GM12878 (cell line): ENCODE measurements around the gene B4GALNT4. TPM values are rescaled to one million over a fixed set of nuclear protein-coding genes. Genes with fewer than 3 reads are reported as not detected.

ENCODE experiments used
- ATAC-seq: fragments of 200-7000 bp; cut with Tn5 transposase; 3 replicates; pipeline ENCODE4 v1.9.1; 2020; ENCODE audit warnings: mild to moderate bottlenecking, moderate library complexity
- BruUV-seq: library from RNA; stranded (reverse); fragments of 400-500 nt; replicated peaks from 2 replicates; lab custom pipeline; 2021; lab: Mats Ljungman, UMichigan
- CTCF ChIA-PET: fragments of 300-600 bp; sonication (Branson Sonifier 250); formaldehyde crosslinking; extraction: SDS; loops from one replicate; lab custom pipeline; 2021; ENCODE audit warnings: inconsistent platforms; lab: Yijun Ruan, JAX
- POLR2A ChIA-PET: fragments of 350-600 bp; formaldehyde crosslinking; extraction: SDS; loops from one replicate; lab custom pipeline; 2021; ENCODE audit warnings: inconsistent platforms; lab: Charles Lee
- RAD21 ChIA-PET: fragments of 300-600 bp; sonication (Branson Sonifier 250); formaldehyde crosslinking; loops from one replicate; lab custom pipeline; 2023; ENCODE audit warnings: antibody characterized with exemption; ENCODE audit not compliant: unreplicated experiment; lab: Charles Lee
- SMC1A ChIA-PET: fragments of 300-600 bp; sonication (Branson Sonifier 250); formaldehyde crosslinking; loops from one replicate; lab custom pipeline; 2023; ENCODE audit not compliant: unreplicated experiment, uncharacterized antibody; lab: Charles Lee
- DNase-seq: peaks from one replicate; pipeline ENCODE4 v3.0.0-alpha.2; 2011; ENCODE audit warnings: low read depth, low spot score
- FAIRE-seq: peaks from 3 replicates; lab custom pipeline; 2011; peaks lifted over from hg19 to GRCh38; lab: Jason Lieb, UNC
- H2AFZ ChIP-seq: 2 replicates; pipeline ENCODE4 v1.6.0; 2011; ENCODE audit warnings: low read depth, low read length, control low read depth; ENCODE audit not compliant: control insufficient read depth
- H3K27ac ChIP-seq: 2 replicates; pipeline ENCODE4 v1.5.1; 2011; ENCODE audit warnings: control low read depth; ENCODE audit not compliant: control insufficient read depth, insufficient read depth
- H3K27me3 ChIP-seq, 2 experiments: replicated peaks in 1 of 2; 2 replicates each; pipeline versions ENCODE4 v1.6.0 to v1.6.1; 2011; ENCODE audit warnings: low read length in 1 of 2; ENCODE audit not compliant: control insufficient read depth in 2 of 2, insufficient read depth in 2 of 2
- H3K36me3 ChIP-seq, 2 experiments: 2 replicates each; pipeline ENCODE4 v1.5.1; 2011; ENCODE audit warnings: low read length in 1 of 2; ENCODE audit not compliant: control insufficient read depth in 2 of 2, insufficient read depth in 2 of 2
- H3K4me1 ChIP-seq: 2 replicates; pipeline ENCODE4 v1.6.1; 2011; ENCODE audit warnings: mild to moderate bottlenecking, low read length, moderate library complexity, mixed read lengths; ENCODE audit not compliant: control insufficient read depth, insufficient read depth
- H3K4me2 ChIP-seq: 2 replicates; pipeline ENCODE4 v1.6.0; 2011; ENCODE audit warnings: control low read depth; ENCODE audit not compliant: control insufficient read depth, insufficient read depth
- H3K4me3 ChIP-seq: fragments of 200-600 bp; sonication (generic); 2 replicates; pipeline ENCODE4 v1.5.1; 2016
- H3K79me2 ChIP-seq: 2 replicates; pipeline ENCODE4 v1.6.0; 2011; ENCODE audit warnings: low read length; ENCODE audit not compliant: control insufficient read depth, insufficient read depth
- H3K9ac ChIP-seq: 2 replicates; pipeline ENCODE4 v1.8.0; 2011; ENCODE audit warnings: low read length, control low read depth, mixed read lengths; ENCODE audit not compliant: control insufficient read depth, insufficient read depth
- H3K9me3 ChIP-seq: replicated peaks from 3 replicates; pipeline ENCODE4 v1.5.1; 2011; ENCODE audit warnings: mild to moderate bottlenecking, low read length; ENCODE audit not compliant: control insufficient read depth, insufficient read depth
- H4K20me1 ChIP-seq: 2 replicates; pipeline ENCODE4 v1.6.0; 2011; ENCODE audit not compliant: control insufficient read depth, insufficient read depth
- BHLHE40 ChIP-seq, 2 experiments: fragments of 450-650 bp in 1 of 2; IDR thresholded peaks; 2 replicates each; pipeline ENCODE4 v1.6.1; 2011 to 2017; ENCODE audit warnings: low read depth in 2 of 2, borderline replicate concordance in 1 of 2, improper control_type of control experiment in 1 of 2, low read length in 1 of 2, mild to moderate bottlenecking in 1 of 2
- EGR1 ChIP-seq, 2 experiments: IDR thresholded peaks; 1 replicate in 1 of 2; 2 replicates in 1 of 2; pipeline ENCODE4 v1.6.1; 2011 to 2012; ENCODE audit warnings: low read depth in 2 of 2, low read length in 2 of 2, borderline replicate concordance in 1 of 2, mild to moderate bottlenecking in 1 of 2, moderate library complexity in 1 of 2
- ELK1 ChIP-seq: IDR thresholded peaks from 2 replicates; pipeline ENCODE4 v1.6.1; 2012; ENCODE audit warnings: low read depth, low read length, improper control_type of control experiment
- JUNB ChIP-seq: IDR thresholded peaks from 2 replicates; pipeline ENCODE4 v1.6.1; 2016; ENCODE audit warnings: antibody characterized with exemption, mild to moderate bottlenecking
- MEF2B ChIP-seq: fragments of 450-650 bp; IDR thresholded peaks from 2 replicates; pipeline ENCODE4 v1.6.1; 2018; ENCODE audit warnings: mild to moderate bottlenecking, moderate library complexity; ENCODE audit not compliant: partially characterized antibody, poor library complexity, severe bottlenecking
- NFYB ChIP-seq: IDR thresholded peaks from 2 replicates; pipeline ENCODE4 v1.6.1; 2011; ENCODE audit warnings: low read depth, mild to moderate bottlenecking, low read length, improper control_type of control experiment, moderate library complexity; ENCODE audit not compliant: insufficient read depth
- NR2F1 ChIP-seq: fragments of 450-650 bp; conservative IDR thresholded peaks from 2 replicates; pipeline ENCODE4 v1.6.1; 2017; ENCODE audit warnings: mild to moderate bottlenecking
- PBX3 ChIP-seq: IDR thresholded peaks from 2 replicates; pipeline ENCODE4 v1.6.1; 2011; ENCODE audit warnings: mild to moderate bottlenecking, low read depth, low read length, moderate library complexity; ENCODE audit not compliant: insufficient replicate concordance
- RBBP5 ChIP-seq: fragments of 200-600 bp; sonication (generic); conservative IDR thresholded peaks from 2 replicates; pipeline ENCODE4 v1.6.1; 2016
- SMAD1 ChIP-seq: fragments of 450-650 bp; IDR thresholded peaks from 2 replicates; pipeline ENCODE4 v1.6.1; 2018; ENCODE audit warnings: mild to moderate bottlenecking, low read depth; ENCODE audit not compliant: partially characterized antibody
- SP1 ChIP-seq: IDR thresholded peaks from one replicate; pipeline ENCODE4 v1.6.1; 2011; ENCODE audit warnings: low read depth, low read length
- TCF12 ChIP-seq: IDR thresholded peaks from 2 replicates; pipeline ENCODE4 v1.6.1; 2011; ENCODE audit warnings: low read depth, mild to moderate bottlenecking, low read length
- YY1 ChIP-seq: IDR thresholded peaks from 2 replicates; pipeline ENCODE4 v1.6.1; 2011; ENCODE audit warnings: low read depth, mild to moderate bottlenecking, low read length
- ZBED1 ChIP-seq: IDR thresholded peaks from 2 replicates; pipeline ENCODE4 v1.6.1; 2016; ENCODE audit warnings: borderline replicate concordance
- ZNF687 ChIP-seq: fragments of 450-650 bp; IDR thresholded peaks from 2 replicates; pipeline ENCODE4 v1.6.1; 2017; ENCODE audit warnings: mild to moderate bottlenecking, moderate library complexity
- WGBS: methylation state at CpG from one replicate; pipeline ENCODE4 v1.1.6; 2016; ENCODE audit warnings: low lambda C conversion rate; ENCODE audit not compliant: insufficient replicate concordance, insufficient coverage; ENCODE audit errors: missing lambda C conversion rate; 5-methylcytosine and 5-hydroxymethylcytosine counted together
- in situ Hi-C: fragments of 300-500 bp; cut with MboI; formaldehyde crosslinking; loops from 9 replicates; pipeline ENCODE4 v1.14.3; 2018; ENCODE audit warnings: mixed read lengths
- intact Hi-C: fragments of 100-400 bp; cut with micrococcal nuclease; formaldehyde crosslinking; loops from one replicate; pipeline ENCODE4 v1.14.2; 2022; ENCODE audit not compliant: unreplicated experiment
- polyA plus RNA-seq, 11 experiments: library from polyadenylated mRNA; depleted of rRNA in 4 of 11; unstranded in 6 of 11; stranded (reverse) in 5 of 11; fragments of >200 nt; fragmentation: Nextera tagmentation in 4 of 11; fragmentation: Illumina TruSeq in 1 of 11; extraction: Ambion mirVana in 4 of 11; extraction: Trizol in 1 of 11; gene quantifications; 1 replicate in 1 of 11; 2 replicates in 10 of 11; pipeline versions ENCODE4 v1.2.1 to v1.2.3, GENCODE V29; 2011 to 2016; ENCODE audit warnings: inconsistent platforms in 2 of 11, missing spikeins in 2 of 11, low read depth in 1 of 11
- total RNA-seq, 4 experiments: library from RNA; depleted of rRNA in 3 of 4; stranded (reverse); fragments of >200 nt in 3 of 4; fragmentation: Illumina TruSeq in 1 of 4; extraction: Trizol in 1 of 4; gene quantifications; 2 replicates each; pipeline versions ENCODE4 v1.2.1 to v1.2.3, GENCODE V29; 2013 to 2021

The B4GALNT4 gene
- total and polyA plus RNA-seq, 10 of the 15 experiments (the other 5 are each of a cell fraction or from before 2014, with no cell fraction given): 0.04 to 0.82 (median 0.40) TPM; not detected in 6

GRCh38 chr11:406796-407650 is 37.7 kb downstream of the B4GALNT4 start:
- peak; percentile 35 for FAIRE-seq
- Histone ChIP-seq H3K4me1 (peaks cover 6% of the 10 kb centered on the region; the same call in 1 of the 2 replicates), H3K9ac (peak overlapping the region; percentile 29; the same call in 1 of the 2 replicates), H4K20me1 (no peaks in the 10 kb centered on the region), H3K79me2 (no peaks in the 10 kb centered on the region), H3K4me3 (peak overlapping the region; percentile 44; the same call in 1 of the 2 replicates), H3K36me3 (no peaks in the 10 kb centered on the region), H3K4me2 (peak overlapping the region; percentile 81), H3K9me3 (no peaks in the 10 kb centered on the region), H3K27ac (peak overlapping the region; percentile 44), H3K27me3 (no peaks in the 10 kb centered on the region), H2AFZ (peak overlapping the region; percentile 68)
- peak; percentile 37 for DNase-seq
- intact Hi-C loops (no loop called here), in situ Hi-C loops (no loop called here)
- BruUV-seq: no TSS peak
- peak; percentile 93 for ATAC-seq
- WGBS: 2% methylated on average over 65 of the region's 91 CpGs
- RAD21 ChIA-PET: interaction anchor here (0.8 to 2.4 kb wide), 7 partner anchors 19 to 139 kb away, joined by 3 to 17 read pairs (median 5); partner anchors contain the start of gene PTDSS2
- POLR2A ChIA-PET: interaction anchor here (0.5 to 1.8 kb wide), 3 partner anchors 29 to 100 kb away, joined by 3 to 10 read pairs (median 4); partner anchors contain the start of gene RNH1
- CTCF ChIA-PET: interaction anchor here (1.0 to 2.1 kb wide), 3 partner anchors 42 to 112 kb away, joined by 4 to 19 read pairs (median 4); partner anchors contain the start of gene PTDSS2
- SMC1A ChIA-PET: interaction anchor here (0.7 kb wide), 1 partner anchor 35 kb away, joined by 3 read pairs; the partner anchor contains the start of gene ANO9
- TF ChIP-seq MEF2B (peak; percentile 23), PBX3 (no peak), ZBED1 (no peak), TCF12 (0 out of 2 replicates have a peak, but pooled peaks have one; percentile 48), ELK1 (0 out of 2 replicates have a peak, but pooled peaks have one; percentile 23), NFYB (no peak), EGR1 (IDR thresholded peaks at IDR 0.05; ENCODE audit: borderline replicate concordance in 1 of 2, low read depth in 2 of 2, low read length in 2 of 2) (peak in 1 of 2 experiments; percentile 73; a peak in 1 of 3 replicates), ZNF687 (0 out of 2 replicates have a peak, but pooled peaks have one; percentile 51), RBBP5 (no peak), YY1 (0 out of 2 replicates have a peak, but pooled peaks have one; percentile 13), JUNB (no peak), SP1 (peak; percentile 49), BHLHE40 (IDR thresholded peaks at IDR 0.05; ENCODE audit: borderline replicate concordance in 1 of 2, low read depth in 2 of 2, low read length in 1 of 2) (peak in 1 of 2 experiments; percentile 40; a peak in 1 of 4 replicates), NR2F1 (peak; percentile 83), SMAD1 (no peak)
